Right cardiac atrium (tissue), 5 donors: ENCODE measurements around the gene CYB5B. TPM values are rescaled to one million over a fixed set of nuclear protein-coding genes. Genes with fewer than 3 reads are reported as not detected.

ENCODE experiments used
- ATAC-seq, 2 donors: fragments of 200-7000 bp; cut with Tn5 transposase; one replicate each; pipeline versions ENCODE4 v1.8.0 to v1.9.1; 2020; ENCODE audit warnings: moderate library complexity in 2 of 2, mild to moderate bottlenecking in 1 of 2
- DNase-seq, 3 donors: peaks; one replicate each; pipeline ENCODE4 v3.0.0-alpha.2; 2020
- H3K27ac ChIP-seq: one replicate; pipeline ENCODE4 v1.5.1; 2013; ENCODE audit warnings: mild to moderate bottlenecking, low read length, control low read depth, moderate library complexity
- H3K27me3 ChIP-seq: one replicate; pipeline ENCODE4 v1.6.1; 2013; ENCODE audit not compliant: control insufficient read depth, insufficient read depth
- H3K4me1 ChIP-seq: one replicate; pipeline ENCODE4 v1.6.1; 2013; ENCODE audit warnings: low read length; ENCODE audit not compliant: control insufficient read depth, insufficient read depth
- H3K4me3 ChIP-seq: one replicate; pipeline ENCODE4 v1.5.1; 2013; ENCODE audit warnings: low read length, control low read depth
- H3K9me3 ChIP-seq: one replicate; pipeline ENCODE4 v1.6.1; 2013; ENCODE audit warnings: low read length; ENCODE audit not compliant: control insufficient read depth
- WGBS: extraction: QIAGEN DNeasy Blood & Tissue Kit; methylation state at CpG from one replicate; pipeline ENCODE4 v1.1.7; 2013; 5-methylcytosine and 5-hydroxymethylcytosine counted together
- intact Hi-C, 4 donors: fragments of 100-400 bp; cut with DNase I; formaldehyde crosslinking; loops; one replicate each; pipeline versions ENCODE4 v1.11.0 to v1.14.0; 2022 to 2023
- polyA plus RNA-seq: library from polyadenylated mRNA; stranded (reverse); fragments of 200-250 nt; gene quantifications from one replicate; pipeline ENCODE4 v1.2.3, GENCODE V29; 2013
- total RNA-seq, 4 donors: library from RNA; stranded (reverse); fragmentation: NEBNext Ultra II Directional; extraction: Animal tissue kit (Norgen Biotek cat#: 25700); gene quantifications; one replicate each; pipeline ENCODE4 v1.2.1, GENCODE V29; 2021
- donor health status: healthy with polysubstance abuse.
- donor health status: DM: no; HTN: yes; CAD: no.
- donor health status: DM: no; HTN: no; CAD: no.
- donor health status: DM: no; HTN: yes; CAD: no; lungs with severe emphysema.
- donor health status: DM: yes; HTN: yes; CAD: no.

CYB5B gene
- total and polyA plus RNA-seq, 5 donors: 63.9 to 68.7 (median 65.6) TPM

GRCh38 chr16:69451166-69451565 is 26.7 kb downstream of the CYB5B start:
- intact Hi-C loops: no loop called here
- Histone ChIP-seq H3K27me3 (no peaks in the 10 kb centered on the region), H3K27ac (no peak overlapping the region), H3K4me3 (no peak overlapping the region), H3K9me3 (no peaks in the 10 kb centered on the region), H3K4me1 (peaks cover 3% of the 10 kb centered on the region)
- ATAC-seq: no peak
- WGBS: 81% methylated on average over 4 of the region's 4 CpGs
- no peak for DNase-seq

- no peak for ATAC-seq
- no peaks in the 10 kb centered on the region for H3K9me3 ChIP-seq
- no peaks in the 10 kb centered on the region for H3K4me1 ChIP-seq
- no peak overlapping the region for H3K27ac ChIP-seq
- no peak overlapping the region for H3K4me3 ChIP-seq
- 79% methylated on average over 1 of the region's 1 CpG for WGBS
- intact Hi-C loops: no loop called here
- no peaks in the 10 kb centered on the region for H3K27me3 ChIP-seq
- no peak for DNase-seq
These were observed 29.5 kb downstream of the CYB5B start for GRCh38 chr16:69453936-69454335.

GRCh38 chr16:69463876-69464275 is 39.5 kb downstream of the CYB5B start:
- intact Hi-C loops: no loop called here
- no peak overlapping the region for H3K4me3 ChIP-seq
- ATAC-seq: no peak
- DNase-seq: no peak
- H3K27ac ChIP-seq: no peak overlapping the region
- no peaks in the 10 kb centered on the region for H3K4me1 ChIP-seq
- H3K9me3 ChIP-seq: no peaks in the 10 kb centered on the region
- no peaks in the 10 kb centered on the region for H3K27me3 ChIP-seq

- no peaks in the 10 kb centered on the region for H3K9me3 ChIP-seq
- no peak overlapping the region for H3K27ac ChIP-seq
- no peak overlapping the region for H3K4me3 ChIP-seq
- ATAC-seq: no peak
- 64% methylated on average over 6 of the region's 6 CpGs for WGBS
- H3K4me1 ChIP-seq: no peaks in the 10 kb centered on the region
- intact Hi-C loops: no loop called here
- DNase-seq: no peak
- no peaks in the 10 kb centered on the region for H3K27me3 ChIP-seq
These were observed 40.8 kb downstream of the CYB5B start for GRCh38 chr16:69465083-69465721.

- no peak for DNase-seq
- intact Hi-C loops: no loop called here
- Histone ChIP-seq H3K4me1 (no peaks in the 10 kb centered on the region), H3K9me3 (no peaks in the 10 kb centered on the region), H3K27ac (no peak overlapping the region), H3K4me3 (no peak overlapping the region), H3K27me3 (no peaks in the 10 kb centered on the region)
- no peak for ATAC-seq
- 87% methylated on average over 6 of the region's 6 CpGs for WGBS
These were observed 41.5 kb downstream of the CYB5B start for GRCh38 chr16:69465881-69466280.

GRCh38 chr16:69466547-69466946 is 42.1 kb downstream of the CYB5B start:
- Histone ChIP-seq H3K4me1 (no peaks in the 10 kb centered on the region), H3K4me3 (no peak overlapping the region), H3K27ac (no peak overlapping the region), H3K27me3 (no peaks in the 10 kb centered on the region), H3K9me3 (no peaks in the 10 kb centered on the region)
- no peak for DNase-seq
- ATAC-seq: no peak
- intact Hi-C loops: no loop called here
- 68% methylated on average over 2 of the region's 2 CpGs for WGBS

- WGBS: 71% methylated on average over 1 of the region's 1 CpG
- Histone ChIP-seq H3K27me3 (no peaks in the 10 kb centered on the region), H3K4me1 (no peaks in the 10 kb centered on the region), H3K27ac (no peak overlapping the region), H3K4me3 (no peak overlapping the region), H3K9me3 (no peaks in the 10 kb centered on the region)
- intact Hi-C loops: no loop called here
- ATAC-seq: no peak
- DNase-seq: no peak
These were observed 42.7 kb downstream of the CYB5B start for GRCh38 chr16:69467080-69467479.

- no peak for ATAC-seq
- Histone ChIP-seq H3K27me3 (no peaks in the 10 kb centered on the region), H3K27ac (no peak overlapping the region), H3K4me1 (no peaks in the 10 kb centered on the region), H3K9me3 (no peaks in the 10 kb centered on the region), H3K4me3 (no peak overlapping the region)
- no peak for DNase-seq
- intact Hi-C loops: no loop called here
- WGBS: 89% methylated on average over 8 of the region's 8 CpGs
These were observed 43.2 kb downstream of the CYB5B start for GRCh38 chr16:69467531-69468204.

GRCh38 chr16:69469807-69470561 is 45.6 kb downstream of the CYB5B start:
- ATAC-seq: no peak

GRCh38 chr16:69471121-69471520 is 46.7 kb downstream of the CYB5B start:
- no peaks in the 10 kb centered on the region for H3K4me1 ChIP-seq
- H3K4me3 ChIP-seq: no peak overlapping the region
- 96% methylated on average over 1 of the region's 1 CpG for WGBS
- no peak for DNase-seq
- H3K9me3 ChIP-seq: no peaks in the 10 kb centered on the region
- no peak for ATAC-seq
- no peaks in the 10 kb centered on the region for H3K27me3 ChIP-seq
- H3K27ac ChIP-seq: no peak overlapping the region
- intact Hi-C loops: no loop called here

More at GRCh38 chr16:69469807-69470561, 45.6 kb downstream of the CYB5B start:
- no peak overlapping the region for H3K27ac ChIP-seq
- no peaks in the 10 kb centered on the region for H3K4me1 ChIP-seq
- no peaks in the 10 kb centered on the region for H3K9me3 ChIP-seq
- H3K4me3 ChIP-seq: no peak overlapping the region
- 77% methylated on average over 4 of the region's 4 CpGs for WGBS
- no peak for DNase-seq
- intact Hi-C loops: no loop called here
- H3K27me3 ChIP-seq: no peaks in the 10 kb centered on the region

- Histone ChIP-seq H3K27ac (no peak overlapping the region), H3K9me3 (no peaks in the 10 kb centered on the region), H3K27me3 (no peaks in the 10 kb centered on the region), H3K4me1 (peaks cover 5% of the 10 kb centered on the region), H3K4me3 (no peak overlapping the region)
- ATAC-seq (no peak), DNase-seq (no peak)
- intact Hi-C loops: no loop called here
These were observed 50.0 kb downstream of the CYB5B start for GRCh38 chr16:69474408-69474807.
